AG08396 (cell line): Measurements from ENCODE around the gene RPL35A.
A peak's percentile ranks its signal among the peaks of the same experiment; 100 is the strongest.
"Not testable (repeated sequence)": the region's sequence is repeated elsewhere in the genome, so short reads cannot be mapped to it uniquely, and the experiment has no call there.

Experiments used
- DNase-seq: peaks from one replicate; pipeline ENCODE4 v3.0.0; 2012; ENCODE audit warnings: low spot score, mixed read lengths

RPL35A gene

DNA sequence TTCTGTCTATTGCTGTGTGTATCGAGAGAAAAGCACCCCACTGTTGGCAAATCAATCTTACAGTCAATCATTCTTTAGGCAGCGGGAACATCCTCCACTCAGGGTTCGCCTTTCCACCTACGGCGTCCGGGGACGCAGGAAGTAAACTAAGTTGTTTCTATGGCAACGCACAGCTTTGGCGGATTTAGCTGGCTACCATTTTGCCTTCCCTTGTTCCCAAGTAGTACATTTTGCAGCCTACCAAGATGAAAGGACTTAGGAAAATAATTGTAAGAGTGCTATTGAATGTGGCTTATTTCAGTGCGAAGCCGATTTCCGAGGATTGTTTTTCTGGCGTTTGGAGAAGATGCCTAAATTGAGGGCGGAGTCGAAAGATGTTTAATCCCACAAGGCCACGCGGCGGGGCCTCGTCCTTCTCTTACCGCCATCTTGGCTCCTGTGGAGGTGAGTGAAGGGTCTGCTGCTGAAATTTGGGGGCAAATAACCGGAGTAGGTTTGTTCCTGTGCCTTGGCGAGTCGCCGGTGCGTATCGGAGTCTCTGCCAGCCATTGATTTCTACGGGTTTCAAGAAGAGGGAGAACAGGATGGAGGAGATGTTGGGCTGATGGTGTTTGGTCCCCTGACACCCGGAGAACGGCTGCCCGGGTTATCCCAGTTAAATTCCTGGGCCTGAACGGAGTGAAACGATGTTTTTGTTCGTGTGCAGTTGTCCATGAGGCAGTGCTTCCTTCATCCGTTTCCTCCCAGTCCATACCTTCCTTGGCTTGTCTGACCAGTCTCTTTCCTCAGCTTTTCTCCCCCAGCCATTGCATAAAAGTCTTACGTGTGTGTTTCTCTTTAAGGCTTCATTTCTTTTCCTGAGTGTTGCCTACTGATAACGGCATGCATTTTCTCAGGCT, at the start of gene RPL35A:
RPL35A (plus strand) TSS at position 413 of the 899 bp plus-strand sequence. CDS start 778 bp downstream, outside the sequence.
- peak; percentile 84 for DNase-seq

DNA sequence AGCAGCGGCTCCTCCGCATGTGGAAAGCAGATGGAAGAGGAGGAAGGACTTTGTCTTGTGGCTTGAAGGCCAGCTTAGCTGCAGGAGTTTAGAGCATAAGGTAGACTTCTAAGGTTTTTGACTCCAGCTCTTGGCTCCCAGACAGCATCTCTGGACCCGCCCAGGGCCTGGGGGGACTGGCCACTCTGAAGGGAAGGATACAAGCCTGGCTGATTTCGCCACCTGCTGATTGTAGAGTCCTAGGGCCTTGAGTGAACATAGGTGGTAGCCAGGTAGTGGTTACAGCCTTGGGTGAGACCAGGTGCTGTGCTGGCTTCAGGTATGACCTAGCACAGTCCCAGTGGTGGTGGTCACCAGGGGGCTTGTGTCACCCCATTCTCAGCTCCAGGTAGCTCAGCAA, 48.4 kb upstream of the RPL35A start:
- DNase-seq, result no peak

DNA sequence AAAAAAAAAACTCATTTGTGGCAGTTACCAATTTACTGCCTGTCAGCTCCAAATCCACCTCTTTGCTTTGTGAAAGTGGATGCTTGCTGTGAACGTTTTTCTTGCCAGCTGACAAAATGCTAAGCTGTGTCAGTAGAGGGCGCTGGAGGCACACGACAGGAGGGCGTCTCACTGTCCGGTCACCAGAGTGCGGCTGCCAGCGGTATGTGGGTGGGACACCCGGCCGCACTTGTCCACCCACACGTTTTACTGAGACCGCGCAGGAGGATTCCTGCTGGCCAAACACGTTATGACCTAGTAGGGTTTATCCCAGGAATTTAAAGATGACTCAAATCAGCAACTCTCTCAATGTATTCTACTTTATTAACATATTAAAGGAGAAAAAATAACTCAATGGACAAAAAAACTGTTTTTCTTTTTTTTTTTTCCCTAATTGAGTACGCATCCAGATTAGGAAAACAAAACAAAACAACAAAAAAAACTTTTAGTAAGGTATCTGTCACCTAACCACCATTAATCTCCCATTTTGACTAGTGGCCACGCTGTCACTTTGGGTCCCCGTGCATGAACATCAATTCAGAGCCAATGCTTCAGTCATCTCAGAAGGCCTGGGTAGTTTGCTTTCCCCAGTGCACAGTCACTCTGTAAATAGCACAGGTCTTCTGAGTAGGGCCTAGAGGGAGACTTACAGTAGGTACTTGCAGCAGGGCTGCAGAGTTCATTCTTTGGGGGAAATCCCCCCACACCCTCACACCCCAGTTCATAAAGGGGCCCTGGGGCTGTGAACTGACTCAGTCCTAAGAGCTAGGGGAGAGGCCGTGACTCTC, 43.8 kb upstream of the RPL35A start:
- peak; percentile 94 for DNase-seq

DNA sequence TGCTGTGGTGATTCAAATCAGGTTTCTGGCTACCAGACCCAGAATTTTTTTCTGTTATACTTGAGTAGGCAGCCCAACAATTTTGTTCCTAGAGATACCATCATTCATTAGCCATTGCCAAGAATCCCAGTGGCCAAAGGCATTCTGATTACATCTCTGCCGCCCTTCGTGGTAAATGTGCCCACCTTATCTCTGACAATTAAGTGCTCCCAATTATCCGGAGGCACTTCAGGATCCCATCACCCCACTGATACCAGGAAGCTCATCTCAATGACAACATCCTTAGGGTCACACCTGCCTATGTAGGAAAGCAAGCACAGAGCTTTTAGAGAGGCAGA, 43.2 kb upstream of the RPL35A start:
- no peak for DNase-seq

DNA sequence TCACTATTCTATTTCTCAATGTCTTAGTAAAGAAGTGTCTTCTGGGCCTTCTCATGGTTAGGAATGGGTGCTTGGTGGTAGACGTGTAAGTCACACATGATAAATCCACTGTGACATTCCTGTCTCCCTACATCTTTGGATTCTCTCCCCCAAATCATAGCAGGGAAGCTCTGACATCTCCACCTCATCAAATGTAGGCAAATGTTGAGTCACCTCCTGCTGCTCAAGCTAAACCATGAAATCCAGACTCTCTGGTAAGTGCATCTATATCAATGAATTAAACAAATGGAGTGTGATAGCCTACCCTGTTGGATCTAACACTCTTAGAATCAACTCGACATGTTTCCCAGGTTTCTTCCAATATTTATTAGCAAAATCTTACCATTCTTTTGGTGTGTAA, 42.8 kb upstream of the RPL35A start:
- no peak for DNase-seq

DNA sequence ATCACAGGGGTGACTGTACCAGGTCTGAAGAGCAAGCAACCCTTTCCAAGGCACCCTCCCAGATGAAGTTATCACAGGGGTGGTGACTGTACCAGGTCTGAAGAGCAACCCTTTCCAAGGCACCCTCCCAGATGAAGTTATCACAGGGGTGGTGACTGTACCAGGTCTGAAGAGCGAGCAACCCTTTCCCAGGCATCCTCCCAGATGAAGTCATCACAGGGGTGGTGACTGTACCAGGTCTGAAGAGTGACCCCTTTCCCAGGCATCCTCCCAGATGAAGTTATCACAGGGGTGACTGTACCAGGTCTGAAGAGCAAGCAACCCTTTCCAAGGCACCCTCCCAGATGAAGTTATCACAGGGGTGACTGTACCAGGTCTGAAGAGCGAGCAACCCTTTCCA, 41.4 kb upstream of the RPL35A start:
- not testable (repeated sequence) for DNase-seq

DNA sequence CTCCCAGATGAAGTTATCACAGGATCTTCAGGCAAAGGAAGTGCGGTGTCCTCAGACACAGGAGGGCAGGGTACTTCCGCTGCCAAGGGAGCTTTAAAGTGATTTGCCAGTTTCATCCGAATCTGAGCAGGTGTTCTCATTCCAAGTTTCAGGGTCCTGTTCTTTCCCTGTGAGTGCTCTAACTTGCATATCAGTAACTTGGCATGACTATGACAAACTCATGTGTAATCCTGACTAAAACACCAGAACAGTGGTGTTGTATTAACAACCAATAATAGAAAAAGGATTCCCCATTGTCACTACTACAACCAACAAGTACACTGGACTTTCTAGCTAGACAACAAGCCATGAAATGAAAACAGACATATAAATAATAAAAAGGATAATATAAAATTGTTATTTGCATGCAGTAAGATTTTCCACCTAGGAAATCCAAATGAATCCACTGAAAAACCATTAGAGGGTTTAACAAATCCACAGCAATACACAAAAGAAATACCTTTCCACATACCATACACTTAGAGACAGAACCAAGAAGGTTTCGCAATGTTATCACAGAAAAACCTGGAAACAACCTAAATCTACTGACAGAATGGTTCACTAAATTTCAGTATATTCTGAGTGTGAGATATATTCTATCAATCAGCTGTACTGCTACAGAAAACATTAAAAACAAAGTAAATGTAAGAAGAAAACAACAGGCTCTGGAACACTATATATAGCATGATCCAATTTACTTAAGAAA, 40.9 kb upstream of the RPL35A start:
- no peak for DNase-seq

DNA sequence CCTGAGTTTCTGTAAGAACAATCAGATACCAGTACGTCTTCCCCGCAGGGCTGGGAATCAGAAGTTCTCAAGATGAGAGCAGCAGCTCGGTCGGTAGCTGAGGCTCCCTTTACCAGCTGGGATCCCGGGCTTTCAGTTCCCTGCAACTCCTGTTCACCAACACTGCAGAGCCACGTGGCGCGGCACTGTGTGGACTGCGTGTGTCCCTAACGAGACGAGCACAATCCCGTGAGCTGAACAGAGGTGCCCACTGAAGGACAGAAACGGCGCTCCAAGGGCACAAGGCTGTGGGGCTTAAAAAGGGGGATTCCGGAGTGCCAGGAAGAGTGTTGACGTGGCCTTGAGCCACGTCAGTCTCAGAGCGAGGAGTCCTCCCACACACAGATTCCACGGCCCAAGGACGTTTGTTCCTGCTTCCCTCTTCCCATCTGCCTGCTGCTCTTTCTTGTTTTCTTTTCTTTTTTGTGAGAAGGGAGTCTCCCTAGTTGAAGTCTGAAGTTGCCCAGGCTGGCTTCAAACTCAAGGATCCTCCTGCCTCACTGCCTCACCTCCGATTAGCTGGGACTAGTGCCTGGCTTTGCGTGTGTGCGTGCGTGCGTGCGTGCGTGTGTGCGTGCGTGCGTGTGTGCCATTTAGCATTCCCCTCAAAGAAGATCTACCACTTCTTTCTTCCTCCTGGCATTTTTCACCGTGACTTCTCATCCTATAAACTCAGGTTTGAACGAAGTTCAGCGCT, 37.1 kb upstream of the RPL35A start:
- no peak for DNase-seq

DNA sequence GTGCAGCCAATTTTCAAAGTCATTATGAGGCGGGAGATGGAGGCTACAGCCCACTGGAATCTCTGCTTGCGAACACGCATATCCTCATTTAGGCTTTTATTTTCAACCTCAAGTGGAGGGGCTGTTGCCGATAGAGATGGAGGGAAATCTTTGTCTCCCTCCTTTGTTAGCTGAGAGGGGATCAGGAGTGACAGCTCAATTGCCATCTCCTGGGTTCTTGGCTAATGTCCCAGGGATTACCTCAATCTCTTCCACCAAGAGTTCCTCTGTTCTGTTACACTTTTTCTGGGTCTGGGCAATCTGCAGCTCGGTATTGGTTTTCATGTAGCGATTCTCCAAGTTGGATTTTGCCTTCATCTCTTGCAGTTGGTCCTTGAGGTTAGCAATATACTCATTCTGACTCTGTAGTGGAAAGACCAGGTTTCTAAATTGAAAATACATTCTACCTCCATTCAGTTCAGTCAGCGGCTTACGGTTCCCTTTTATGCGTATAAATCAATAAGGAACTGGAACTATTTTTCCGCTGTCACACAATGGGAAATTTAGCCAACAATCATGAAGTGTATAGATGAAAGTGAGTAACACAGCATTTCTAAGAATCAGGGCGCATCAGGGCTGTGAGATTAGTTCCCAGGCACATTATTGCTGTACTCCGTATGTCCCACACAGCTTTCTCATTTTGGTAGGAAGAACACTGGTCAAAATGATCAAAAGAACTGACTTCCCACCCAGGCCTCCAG, 36.2 kb upstream of the RPL35A start:
- DNase-seq, result no peak

DNA sequence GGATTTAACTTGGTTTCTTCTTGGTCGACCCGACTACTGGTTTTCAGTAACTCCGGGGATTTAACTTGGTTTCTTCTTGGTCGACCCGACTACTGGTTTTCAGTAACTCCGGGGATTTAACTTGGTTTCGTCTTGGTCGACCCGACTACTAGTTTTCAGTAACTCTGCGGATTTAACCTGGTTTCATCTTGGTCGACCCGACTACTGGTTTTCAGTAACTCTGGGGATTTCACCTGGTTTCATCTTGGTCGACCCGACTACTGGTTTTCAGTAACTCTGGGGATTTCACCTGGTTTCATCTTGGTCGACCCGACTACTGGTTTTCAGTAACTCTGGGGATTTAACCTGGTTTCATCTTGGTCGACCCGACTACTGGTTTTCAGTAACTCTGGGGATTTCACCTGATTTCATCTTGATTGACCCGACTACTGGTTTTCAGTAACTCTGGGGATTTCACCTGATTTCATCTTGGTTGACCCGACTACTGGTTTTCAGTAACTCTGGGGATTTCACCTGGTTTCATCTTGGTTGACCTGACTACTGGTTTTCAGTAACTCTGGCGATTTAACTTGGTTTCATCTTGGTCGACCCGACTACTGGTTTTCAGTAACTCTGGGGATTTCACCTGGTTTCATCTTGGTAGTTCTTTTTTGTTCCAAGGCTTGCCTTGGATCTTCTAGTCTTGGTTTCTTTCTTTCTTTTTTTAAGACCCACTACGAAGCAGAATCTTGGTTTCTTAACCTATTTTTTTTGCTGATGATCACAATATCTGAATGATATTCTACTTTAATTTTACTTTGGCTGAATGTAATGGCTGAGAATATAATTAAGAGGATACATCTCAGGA, 28.3 kb upstream of the RPL35A start:
- DNase-seq, result not testable (repeated sequence)

DNA sequence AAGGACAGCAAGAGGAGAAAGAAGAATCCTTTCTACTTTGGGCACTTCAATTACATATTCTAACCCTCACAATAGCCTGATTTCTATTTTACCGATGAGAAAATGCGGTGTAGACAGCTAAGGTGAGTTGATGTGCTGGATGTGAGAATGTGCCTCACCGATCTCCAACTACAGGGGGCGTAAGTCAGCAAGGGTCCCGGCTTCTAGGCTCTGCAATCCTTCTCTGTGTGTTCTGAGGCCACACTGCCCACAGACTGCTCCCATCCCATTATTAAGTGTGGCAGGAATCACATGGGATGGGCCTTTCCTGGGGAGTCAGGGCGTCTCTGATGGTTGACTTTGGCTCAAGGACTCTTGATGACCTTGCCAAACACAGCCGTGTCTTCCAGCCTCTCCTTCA, 23.6 kb upstream of the RPL35A start:
- no peak for DNase-seq

DNA sequence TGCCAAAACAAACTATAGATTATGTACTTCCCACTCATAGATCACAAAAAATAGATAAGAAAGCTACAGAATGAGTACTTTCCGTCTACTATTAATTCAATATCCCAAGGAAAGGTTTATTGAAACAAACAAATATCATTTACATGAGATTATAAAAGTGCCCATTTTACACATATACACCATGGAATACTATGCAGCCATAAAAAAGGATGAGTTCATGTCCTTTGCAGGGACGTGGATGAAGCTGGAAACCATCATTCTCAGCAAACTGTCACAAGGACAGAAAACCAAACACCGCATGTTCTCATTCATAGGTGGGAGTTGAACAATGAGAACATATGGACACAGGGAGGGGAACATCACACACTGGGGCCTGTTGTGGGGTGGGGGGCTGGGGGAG, 22.4 kb upstream of the RPL35A start:
- DNase-seq, result not testable (repeated sequence)

DNA sequence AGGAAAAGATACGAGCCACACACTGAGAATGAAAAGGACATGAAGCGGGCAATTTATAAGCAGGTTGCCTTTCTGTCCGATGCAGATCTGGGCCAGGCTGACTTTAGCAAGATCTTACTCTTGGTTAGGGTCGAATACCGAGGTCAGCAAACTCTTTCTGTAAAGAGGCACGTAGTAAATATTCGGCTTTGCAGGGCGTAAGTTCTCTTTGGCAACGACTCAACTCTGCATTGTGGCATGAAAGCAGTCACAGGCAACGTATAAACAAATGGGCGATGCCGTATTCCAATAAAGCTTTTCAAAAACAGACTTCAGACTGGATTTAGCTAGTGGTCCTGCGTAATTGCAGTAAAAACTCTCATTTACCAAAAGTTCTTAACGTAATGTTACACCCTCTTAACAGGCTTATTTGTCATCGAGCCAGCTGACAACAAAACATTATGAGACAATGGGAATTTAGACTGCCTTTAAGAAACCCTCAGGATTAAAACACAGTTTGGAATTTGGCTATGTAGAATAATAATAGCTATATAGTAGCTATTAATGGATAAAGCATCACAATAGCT, 13.1 kb upstream of the RPL35A start:
- no peak for DNase-seq

DNA sequence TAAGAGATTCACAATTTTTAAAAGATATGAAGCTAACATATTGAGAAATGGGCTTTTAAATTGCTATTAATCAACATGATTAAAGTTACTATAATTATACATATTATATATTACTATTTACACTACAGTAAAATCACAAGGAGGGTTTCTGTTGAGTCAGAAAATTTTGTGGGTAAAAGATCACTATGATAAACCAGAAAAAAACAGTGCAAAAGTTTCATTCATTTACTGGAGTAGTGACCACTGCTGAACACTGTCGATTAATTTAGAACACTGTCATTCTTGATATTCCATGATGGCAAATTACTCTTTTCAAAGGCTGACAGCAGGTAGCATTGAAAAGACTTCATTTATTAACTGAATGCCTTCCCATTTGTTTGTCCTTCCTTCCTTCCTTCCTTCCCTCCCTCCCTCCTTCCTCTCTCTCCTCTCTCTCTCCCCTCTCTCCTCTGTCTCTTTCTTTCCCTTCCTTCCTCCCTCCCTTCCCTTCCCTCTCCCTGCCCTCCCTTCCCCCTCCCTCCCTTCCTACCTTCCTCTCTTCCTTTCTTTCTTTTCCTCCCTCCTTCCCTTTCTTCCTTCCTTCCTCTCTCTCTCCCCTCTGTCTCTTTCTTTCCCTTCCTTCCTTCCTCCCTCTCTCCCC, 9.1 kb upstream of the RPL35A start:
- DNase-seq, result no peak

DNA sequence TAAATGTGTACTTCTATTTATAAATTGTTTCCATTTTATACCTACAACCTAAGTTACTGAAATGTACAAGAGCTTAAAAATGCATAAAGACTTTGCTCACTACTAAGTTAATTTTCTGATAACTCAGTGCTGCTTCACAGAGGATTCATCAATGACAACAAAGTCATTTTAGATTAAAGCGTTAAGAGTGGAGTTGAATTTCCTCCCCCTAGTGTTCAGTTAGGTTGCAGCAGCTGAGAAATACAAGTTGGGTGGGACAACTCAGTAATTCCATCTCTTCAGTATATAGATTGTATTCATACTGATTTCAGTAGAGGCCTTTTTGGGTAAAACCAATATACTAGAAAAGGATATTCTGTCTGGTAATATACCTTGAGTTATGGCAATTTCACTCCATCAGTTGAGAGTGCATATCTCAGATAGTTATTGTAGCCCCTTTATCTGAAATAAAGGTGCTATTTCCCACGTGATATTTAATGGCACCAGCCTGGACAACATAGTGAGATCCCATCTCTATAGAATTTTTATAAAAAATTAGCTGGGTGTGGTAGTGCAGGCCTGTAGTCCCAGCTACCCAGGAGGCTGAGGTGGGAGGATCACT, 6.9 kb upstream of the RPL35A start:
- DNase-seq, result peak; percentile 27

DNA sequence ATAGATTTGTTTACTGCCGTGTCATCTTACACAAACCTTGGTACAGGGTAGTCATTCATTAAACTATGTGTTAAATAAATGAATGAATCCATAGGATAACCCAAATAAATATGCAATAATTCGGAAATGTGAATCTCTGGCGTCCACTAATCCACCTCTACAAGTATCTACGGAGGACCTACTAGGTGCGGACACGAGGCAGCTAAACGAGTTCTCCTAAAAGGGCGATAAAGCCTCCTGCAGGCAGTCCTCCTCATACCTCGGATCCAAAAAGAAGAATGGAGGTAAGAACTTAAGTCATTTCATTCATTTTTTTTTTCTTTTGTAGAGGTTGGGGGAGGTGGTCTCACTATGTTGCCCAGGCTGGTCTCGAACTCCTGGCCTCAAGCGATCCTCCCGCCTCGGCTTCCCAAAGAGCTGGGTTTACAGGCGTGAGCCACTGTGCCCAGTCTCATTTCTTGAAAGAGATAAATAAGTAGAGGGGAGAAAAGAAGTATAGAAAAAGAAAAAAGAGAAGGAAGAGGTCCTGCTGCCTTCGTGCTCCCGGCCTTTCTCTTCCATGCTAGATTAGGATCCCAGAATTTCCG, 706 bp upstream of the RPL35A start:
- no peak for DNase-seq

DNA sequence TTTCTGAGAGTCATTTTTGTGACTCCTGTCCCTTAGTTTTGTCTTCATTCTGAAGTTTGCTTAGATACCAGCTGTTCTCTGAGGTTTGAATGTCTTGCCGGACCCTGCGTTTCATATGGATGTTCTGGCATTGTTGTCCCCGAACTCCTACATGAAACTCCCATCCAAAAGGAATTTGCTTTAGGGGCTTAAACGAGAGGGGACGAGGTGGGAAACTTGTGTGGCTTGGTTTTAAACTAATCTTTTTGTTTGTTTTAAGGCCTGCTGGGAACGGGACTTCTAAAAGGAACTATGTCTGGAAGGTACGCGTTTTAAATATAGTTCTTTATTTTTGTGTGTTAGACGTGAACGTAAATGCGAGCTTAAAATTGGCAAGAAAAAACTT, 679 bp downstream of the RPL35A start:
- DNase-seq, result no peak

DNA sequence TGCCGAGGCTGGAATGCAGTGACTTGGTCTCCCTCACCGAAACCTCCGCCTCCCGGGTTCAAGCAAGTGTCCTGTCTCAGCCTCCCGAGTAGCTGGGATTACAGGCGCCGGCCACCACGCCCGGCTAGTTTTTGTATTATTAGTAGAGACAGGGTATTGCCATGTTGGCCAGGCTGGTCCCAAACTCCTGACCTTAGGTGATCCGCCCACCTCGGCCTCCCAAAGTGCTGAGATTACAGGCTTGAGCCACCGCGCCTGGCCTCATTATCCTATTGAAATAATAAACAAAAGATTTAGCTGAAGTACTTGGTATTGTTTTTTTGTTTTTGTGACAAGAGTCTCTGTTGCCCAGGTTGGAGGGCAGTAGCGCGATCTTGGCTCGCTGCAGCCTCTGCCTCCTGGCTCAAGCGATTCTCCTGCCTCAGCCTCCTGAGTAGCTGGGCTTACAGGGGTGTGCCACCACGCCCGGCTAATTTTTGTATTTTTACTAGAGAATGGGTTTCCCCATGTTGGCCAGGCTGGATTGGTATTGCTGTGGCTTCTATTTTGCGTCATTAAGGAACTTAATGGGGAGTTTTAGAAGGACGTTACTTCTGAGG, 1.5 kb downstream of the RPL35A start:
- DNase-seq, result no peak
